A549 (cell line): ENCODE data around the gene TENT4A. TPM values are rescaled to one million over a fixed set of nuclear protein-coding genes. Genes with fewer than 3 reads are reported as not detected.

Experiments
- ATAC-seq, 2 experiments: fragments of 200-7000 bp in 1 of 2; fragments of >200 bp in 1 of 2; cut with Nextera tagmentation in 1 of 2; cut with Tn5 transposase in 1 of 2; 3 replicates each; pipeline versions ENCODE4 v1.8.0 to v1.9.1; 2018 to 2020; ENCODE audit warnings: mild to moderate bottlenecking in 1 of 2, moderate library complexity in 1 of 2
- CTCF ChIA-PET: fragments of 300-600 bp; sonication (Branson Sonifier 250); formaldehyde crosslinking; extraction: SDS; loops from one replicate; lab custom pipeline; 2021; ENCODE audit warnings: antibody characterized with exemption, inconsistent platforms; lab: Yijun Ruan, JAX
- POLR2A ChIA-PET: fragments of 350-600 bp; formaldehyde crosslinking; extraction: SDS; loops from one replicate; lab custom pipeline; 2021; ENCODE audit warnings: antibody characterized with exemption, inconsistent platforms; lab: Yijun Ruan, JAX
- DNase-seq, 2 experiments: peaks; one replicate each; pipeline versions ENCODE4 v3.0.0 to v3.0.0-alpha.2; 2011 to 2016; ENCODE audit warnings: low read depth in 1 of 2, low spot score in 1 of 2
- FAIRE-seq: peaks from 2 replicates; lab custom pipeline; 2011; peaks lifted over from hg19 to GRCh38; lab: Jason Lieb, UNC
- H3K27ac ChIP-seq, 2 experiments: fragments of >200 bp; sonication (Bioruptor Twin); formaldehyde crosslinking; 3 replicates each; pipeline ENCODE4 v1.5.1; 2016 to 2017
- H3K4me1 ChIP-seq: fragments of >200 bp; sonication (Bioruptor Twin); formaldehyde crosslinking; 3 replicates; pipeline ENCODE4 v1.6.1; 2016
- H3K4me2 ChIP-seq: fragments of >200 bp; sonication (Bioruptor Twin); formaldehyde crosslinking; 3 replicates; pipeline ENCODE4 v1.6.1; 2016
- H3K4me3 ChIP-seq: fragments of >200 bp; sonication (Bioruptor Twin); formaldehyde crosslinking; 3 replicates; pipeline ENCODE4 v1.5.1; 2016
- H3K9me3 ChIP-seq: fragments of >200 bp; sonication (Bioruptor Twin); formaldehyde crosslinking; 3 replicates; pipeline ENCODE4 v1.6.1; 2016
- BCL3 ChIP-seq: fragments of >200 bp; sonication (Bioruptor Twin); formaldehyde crosslinking; IDR thresholded peaks from 3 replicates; pipeline ENCODE4 v1.6.1; 2016
- CBX2 ChIP-seq: fragments of 200-600 bp; sonication (generic); IDR thresholded peaks from 2 replicates; pipeline ENCODE4 v1.6.1; 2016; ENCODE audit warnings: low read depth, mild to moderate bottlenecking, borderline replicate concordance
- CBX8 ChIP-seq: fragments of 200-600 bp; sonication (generic); IDR thresholded peaks from 2 replicates; pipeline ENCODE4 v1.6.1; 2016
- CHD4 ChIP-seq: fragments of 200-600 bp; sonication (generic); IDR thresholded peaks from 2 replicates; pipeline ENCODE4 v1.6.1; 2016; ENCODE audit warnings: antibody characterized with exemption, mild to moderate bottlenecking, borderline replicate concordance
- EHF ChIP-seq: fragments of 250-450 bp; sonication (Bioruptor Pico); IDR thresholded peaks from 2 replicates; pipeline ENCODE4 v1.5.0; 2020; ENCODE audit warnings: mild to moderate bottlenecking
- FOXS1 ChIP-seq: fragments of 250-450 bp; sonication (Bioruptor Pico); IDR thresholded peaks from 2 replicates; pipeline ENCODE4 v1.5.0; 2020; ENCODE audit warnings: mild to moderate bottlenecking, moderate library complexity
- HOXB5 ChIP-seq: fragments of 250-450 bp; sonication (Bioruptor Pico); IDR thresholded peaks from 2 replicates; pipeline ENCODE4 v1.5.0; 2020; ENCODE audit warnings: mild to moderate bottlenecking, moderate library complexity
- KDM1A ChIP-seq: fragments of 200-600 bp; sonication (generic); IDR thresholded peaks from 2 replicates; pipeline ENCODE4 v1.6.1; 2016; ENCODE audit warnings: low read depth, mild to moderate bottlenecking
- KDM5A ChIP-seq: fragments of 200-600 bp; sonication (generic); IDR thresholded peaks from 2 replicates; pipeline ENCODE4 v1.6.1; 2016; ENCODE audit warnings: antibody characterized with exemption, mild to moderate bottlenecking
- MAFK ChIP-seq: fragments of 450-650 bp; IDR thresholded peaks from 2 replicates; pipeline ENCODE4 v1.6.1; 2014; ENCODE audit not compliant: partially characterized antibody
- MAZ ChIP-seq: fragments of 150-350 bp; IDR thresholded peaks from 2 replicates; pipeline ENCODE4 v1.6.1; 2014; ENCODE audit warnings: antibody characterized with exemption, low read depth, low read length, borderline replicate concordance
- NFE2L2 ChIP-seq: fragments of 150-350 bp; conservative IDR thresholded peaks from 2 replicates; pipeline ENCODE4 v1.6.1; 2014; ENCODE audit warnings: low read length
- PHF8 ChIP-seq: fragments of 200-600 bp; sonication (generic); IDR thresholded peaks from 2 replicates; pipeline ENCODE4 v1.6.1; 2016; ENCODE audit warnings: low read depth, mild to moderate bottlenecking, antibody characterized with exemption, moderate library complexity, borderline replicate concordance
- POLR2AphosphoS2 ChIP-seq: conservative IDR thresholded peaks from 2 replicates; pipeline ENCODE4 v1.6.1; 2012; ENCODE audit warnings: low read length, improper control_type of control experiment, inconsistent platforms
- RAD21 ChIP-seq, 2 experiments: fragments of >200 bp in 1 of 2; sonication (Bioruptor Twin) in 1 of 2; formaldehyde crosslinking in 1 of 2; IDR thresholded peaks in 1 of 2; conservative IDR thresholded peaks in 1 of 2; 2 replicates in 1 of 2; 3 replicates in 1 of 2; pipeline ENCODE4 v1.6.1; 2012 to 2018; ENCODE audit warnings: inconsistent platforms in 1 of 2
- RARB ChIP-seq: fragments of 250-450 bp; sonication (Bioruptor Pico); IDR thresholded peaks from 2 replicates; pipeline ENCODE4 v1.8.0; 2021; ENCODE audit warnings: mild to moderate bottlenecking, moderate library complexity
- RCOR1 ChIP-seq: fragments of 150-350 bp; IDR thresholded peaks from 2 replicates; pipeline ENCODE4 v1.6.1; 2014; ENCODE audit warnings: antibody characterized with exemption, low read length, low read depth
- RFX5 ChIP-seq: fragments of 450-650 bp; IDR thresholded peaks from 2 replicates; pipeline ENCODE4 v1.7.1; 2014; ENCODE audit warnings: antibody characterized with exemption, mild to moderate bottlenecking, moderate library complexity
- TP53 ChIP-seq: fragments of 250-450 bp; sonication (Bioruptor Pico); IDR thresholded peaks from 2 replicates; pipeline ENCODE4 v1.5.0; 2021; ENCODE audit warnings: mild to moderate bottlenecking, moderate library complexity
- ZFP36 ChIP-seq: fragments of 450-650 bp; IDR thresholded peaks from 2 replicates; pipeline ENCODE4 v1.6.1; 2014; ENCODE audit warnings: borderline replicate concordance; ENCODE audit not compliant: partially characterized antibody
- ZSCAN20 ChIP-seq: fragments of 250-450 bp; sonication (Bioruptor Pico); IDR thresholded peaks from 2 replicates; pipeline ENCODE4 v1.8.0; 2022; ENCODE audit warnings: mild to moderate bottlenecking, moderate library complexity
- WGBS: methylation state at CpG from one replicate; pipeline ENCODE4 v1.1.6; 2017; ENCODE audit errors: missing lambda C conversion rate; 5-methylcytosine and 5-hydroxymethylcytosine counted together
- polyA plus RNA-seq, 4 experiments: library from polyadenylated mRNA; depleted of rRNA in 3 of 4; stranded (reverse); fragments of >200 nt; fragmentation: RNase III in 1 of 4; extraction: RNeasy Plus Mini Kit Qiagen cat#74134 plus additional on column Dnase treatment in 1 of 4; gene quantifications; 2 replicates in 3 of 4; 3 replicates in 1 of 4; pipeline ENCODE4 v1.2.3, GENCODE V29; 2011 to 2017
- TF ChIP-seq, protein P1 (sequence below): fragments of 200-600 bp; sonication (generic); IDR thresholded peaks from 2 replicates; pipeline ENCODE4 v1.6.1; 2016; ENCODE audit warnings: antibody characterized with exemption, mild to moderate bottlenecking, moderate library complexity

TENT4A gene
- polyA plus RNA-seq, 2 of the 4 experiments (the other 2 are of a cell fraction): 7.2 to 15.2 TPM

DNA sequence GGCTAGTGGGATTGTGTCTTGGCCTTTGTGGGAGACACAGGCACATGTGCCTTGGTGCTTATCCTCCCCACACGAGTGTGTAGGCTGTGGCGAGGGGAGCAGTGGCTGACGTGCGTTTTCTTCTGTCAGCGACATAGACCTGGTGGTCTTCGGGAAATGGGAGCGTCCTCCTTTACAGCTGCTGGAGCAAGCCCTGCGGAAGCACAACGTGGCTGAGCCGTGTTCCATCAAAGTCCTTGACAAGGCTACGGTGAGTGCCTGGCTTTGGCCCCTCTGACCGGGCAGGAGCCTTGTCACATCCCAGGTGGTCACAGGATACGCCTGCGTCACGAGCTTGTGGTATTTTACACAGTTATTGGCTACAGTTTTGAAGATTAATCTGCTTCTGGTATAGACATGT, 26.4 kb downstream of the TENT4A start:
- Histone ChIP-seq H3K4me1 (no peaks in the 10 kb centered on the region), H3K4me2 (no peak overlapping the region), H3K27ac (no peak overlapping the region), H3K4me3 (no peak overlapping the region), H3K9me3 (no peaks in the 10 kb centered on the region)
- POLR2A ChIA-PET: no interaction called here
- WGBS: 96% methylated on average over 13 of the region's 15 CpGs
- TF ChIP-seq MAZ: no peak
- no peak for TF ChIP-seq CBX2
- TF ChIP-seq CHD4: no peak
- TF ChIP-seq KDM5A: no peak
- no peak for TF ChIP-seq PHF8
- TF ChIP-seq HOXB5 (CRISPR knock-in tag): no peak
- no peak for TF ChIP-seq POLR2AphosphoS2
- no peak for TF ChIP-seq RCOR1
- FAIRE-seq (no peak), ATAC-seq (no peak), DNase-seq (no peak)
- CTCF ChIA-PET: interaction anchor here (0.9 kb wide), 1 partner anchor 14 kb away, joined by 3 read pairs; no protein-coding TSS in a partner anchor

DNA sequence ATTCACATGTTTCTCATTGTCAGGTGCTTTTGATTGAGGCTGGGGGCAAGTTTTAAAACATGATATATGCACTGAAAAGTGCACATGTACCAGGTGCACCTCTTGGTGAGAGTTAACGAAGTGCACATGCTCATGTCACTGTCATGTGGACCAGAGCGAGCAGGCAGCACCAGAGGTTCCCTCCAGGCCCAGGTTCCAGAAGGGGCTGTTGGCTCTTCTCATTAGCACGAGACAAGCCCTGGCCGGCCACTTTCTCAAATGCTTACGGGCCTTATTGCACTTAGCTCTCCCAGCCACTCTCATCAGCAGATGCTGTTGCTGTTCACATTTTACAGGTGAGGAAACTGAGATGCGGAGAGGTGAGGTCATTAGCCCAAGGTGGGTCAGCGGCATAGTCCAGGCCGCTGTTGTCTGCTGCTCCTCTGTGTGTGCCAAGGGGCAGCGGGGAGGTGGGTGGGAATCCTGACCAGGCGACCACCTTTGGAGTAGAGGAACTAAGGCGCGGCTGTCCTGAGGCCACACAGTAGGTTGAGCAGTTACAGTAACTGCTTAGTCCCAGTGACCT, 27.4 kb downstream of the TENT4A start:
- WGBS: 97% methylated on average over 12 of the region's 12 CpGs
- Histone ChIP-seq H3K9me3 (no peaks in the 10 kb centered on the region), H3K4me1 (no peaks in the 10 kb centered on the region), H3K27ac (no peak overlapping the region), H3K4me2 (no peak overlapping the region), H3K4me3 (no peak overlapping the region)
- no peak for ATAC-seq
- ChIA-PET POLR2A (no interaction called here), CTCF (interaction anchor here (0.5 to 0.9 kb wide), 2 partner anchors 15 to 167 kb away, joined by 3 read pairs; no protein-coding TSS in a partner anchor)
- DNase-seq: no peak
- no peak for TF ChIP-seq BCL3
- TF ChIP-seq, protein P1, sequence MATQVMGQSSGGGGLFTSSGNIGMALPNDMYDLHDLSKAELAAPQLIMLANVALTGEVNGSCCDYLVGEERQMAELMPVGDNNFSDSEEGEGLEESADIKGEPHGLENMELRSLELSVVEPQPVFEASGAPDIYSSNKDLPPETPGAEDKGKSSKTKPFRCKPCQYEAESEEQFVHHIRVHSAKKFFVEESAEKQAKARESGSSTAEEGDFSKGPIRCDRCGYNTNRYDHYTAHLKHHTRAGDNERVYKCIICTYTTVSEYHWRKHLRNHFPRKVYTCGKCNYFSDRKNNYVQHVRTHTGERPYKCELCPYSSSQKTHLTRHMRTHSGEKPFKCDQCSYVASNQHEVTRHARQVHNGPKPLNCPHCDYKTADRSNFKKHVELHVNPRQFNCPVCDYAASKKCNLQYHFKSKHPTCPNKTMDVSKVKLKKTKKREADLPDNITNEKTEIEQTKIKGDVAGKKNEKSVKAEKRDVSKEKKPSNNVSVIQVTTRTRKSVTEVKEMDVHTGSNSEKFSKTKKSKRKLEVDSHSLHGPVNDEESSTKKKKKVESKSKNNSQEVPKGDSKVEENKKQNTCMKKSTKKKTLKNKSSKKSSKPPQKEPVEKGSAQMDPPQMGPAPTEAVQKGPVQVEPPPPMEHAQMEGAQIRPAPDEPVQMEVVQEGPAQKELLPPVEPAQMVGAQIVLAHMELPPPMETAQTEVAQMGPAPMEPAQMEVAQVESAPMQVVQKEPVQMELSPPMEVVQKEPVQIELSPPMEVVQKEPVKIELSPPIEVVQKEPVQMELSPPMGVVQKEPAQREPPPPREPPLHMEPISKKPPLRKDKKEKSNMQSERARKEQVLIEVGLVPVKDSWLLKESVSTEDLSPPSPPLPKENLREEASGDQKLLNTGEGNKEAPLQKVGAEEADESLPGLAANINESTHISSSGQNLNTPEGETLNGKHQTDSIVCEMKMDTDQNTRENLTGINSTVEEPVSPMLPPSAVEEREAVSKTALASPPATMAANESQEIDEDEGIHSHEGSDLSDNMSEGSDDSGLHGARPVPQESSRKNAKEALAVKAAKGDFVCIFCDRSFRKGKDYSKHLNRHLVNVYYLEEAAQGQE: no peak
- no peak for TF ChIP-seq ZFP36
- no peak for TF ChIP-seq CBX8
- no peak for TF ChIP-seq RARB (CRISPR knock-in tag)
- TF ChIP-seq ZSCAN20 (CRISPR knock-in tag): no peak
- TF ChIP-seq EHF (CRISPR knock-in tag): no peak
- TF ChIP-seq FOXS1 (CRISPR knock-in tag): no peak
- no peak for TF ChIP-seq KDM1A
- no peak for TF ChIP-seq RFX5
- TF ChIP-seq RCOR1: no peak
- no peak for TF ChIP-seq NFE2L2
- TF ChIP-seq RAD21 (conservative IDR thresholded peaks at IDR 0.05 in 1 of 2, IDR thresholded peaks at IDR 0.05 in 1 of 2): no peak
- TF ChIP-seq MAFK: no peak
- no peak for TF ChIP-seq TP53
- FAIRE-seq: no peak
